GM19099 (cell line): ENCODE results near the gene BICDL1.
A peak's percentile ranks its signal among the peaks of the same experiment; 100 is the strongest.

ENCODE experiments used
- POLR2A ChIP-seq: IDR thresholded peaks from 3 replicates; pipeline ENCODE4 v1.6.1; 2011; ENCODE audit warnings: low read depth; ENCODE audit not compliant: insufficient read length; ENCODE audit errors: extremely low read depth

Gene BICDL1

GRCh38 chr12:120067084-120067869 lies 78.2 kb downstream of the BICDL1 start:
- TF ChIP-seq POLR2A, result no peak

DNA sequence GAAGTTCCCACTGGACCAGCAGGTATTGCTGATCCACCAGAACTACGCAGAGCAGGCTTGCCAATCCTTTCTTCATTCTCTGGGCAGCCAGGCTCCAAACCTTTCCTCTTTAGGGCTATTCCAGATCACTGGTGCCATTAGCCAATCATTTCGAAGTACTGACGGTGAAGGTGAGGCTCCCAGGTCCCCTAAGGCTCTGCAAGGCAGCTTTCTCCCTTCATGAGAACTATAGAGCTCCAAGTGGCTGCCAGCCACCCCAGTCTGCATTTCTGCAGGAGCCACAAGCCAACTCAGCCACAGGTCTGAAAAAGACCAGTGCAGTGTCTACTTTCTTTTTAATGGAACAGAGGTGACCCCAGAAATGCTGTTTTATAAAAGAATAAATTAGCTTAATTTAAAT lies 78.9 kb downstream of the BICDL1 start:
- TF ChIP-seq POLR2A, result no peak

- no peak for TF ChIP-seq POLR2A
Measured at GRCh38 chr12:120069278-120069677, 80.2 kb downstream of the BICDL1 start.

GRCh38 chr12:120071493-120072020 lies 82.5 kb downstream of the BICDL1 start:
- no peak for TF ChIP-seq POLR2A

DNA sequence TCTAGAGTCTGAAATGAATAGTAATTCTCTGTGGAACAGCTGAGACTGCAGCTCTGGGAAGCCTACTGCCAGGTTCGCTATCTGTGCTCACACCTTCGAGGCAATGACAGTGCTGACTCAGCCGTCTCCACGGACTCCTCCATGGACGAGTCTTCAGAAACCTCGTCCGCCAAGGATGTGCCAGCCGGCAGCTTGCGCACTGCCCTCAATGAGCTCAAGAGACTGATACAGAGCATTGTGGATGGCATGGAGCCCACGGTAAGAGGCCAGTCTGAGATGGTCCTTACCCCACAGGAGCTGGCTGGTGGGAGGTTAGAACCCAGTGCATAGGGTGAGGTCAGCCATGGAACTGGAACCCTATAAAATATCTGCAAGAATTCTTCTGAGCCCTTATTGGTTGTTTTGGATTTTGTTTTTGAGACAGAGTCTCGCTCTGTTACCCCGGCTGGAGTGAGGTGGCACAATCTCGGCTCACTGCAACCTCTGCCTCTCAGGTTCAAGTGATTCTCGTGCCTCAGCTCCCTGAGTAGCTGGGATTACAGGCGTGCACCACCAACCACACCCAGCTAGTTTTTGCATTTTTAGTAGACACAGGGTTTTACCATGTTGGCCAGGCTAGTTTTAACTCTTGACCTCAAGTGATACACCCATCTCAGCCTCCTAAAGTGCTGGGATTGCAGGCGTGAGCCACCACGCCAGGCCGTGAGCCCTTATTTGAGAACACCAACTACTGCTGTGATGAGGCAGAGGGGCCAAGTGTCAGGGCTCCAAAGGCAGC lies 83.6 kb downstream of the BICDL1 start:
- TF ChIP-seq POLR2A, result no peak

- no peak for TF ChIP-seq POLR2A
Measured at GRCh38 chr12:120075034-120075616, 86.1 kb downstream of the BICDL1 start.

DNA sequence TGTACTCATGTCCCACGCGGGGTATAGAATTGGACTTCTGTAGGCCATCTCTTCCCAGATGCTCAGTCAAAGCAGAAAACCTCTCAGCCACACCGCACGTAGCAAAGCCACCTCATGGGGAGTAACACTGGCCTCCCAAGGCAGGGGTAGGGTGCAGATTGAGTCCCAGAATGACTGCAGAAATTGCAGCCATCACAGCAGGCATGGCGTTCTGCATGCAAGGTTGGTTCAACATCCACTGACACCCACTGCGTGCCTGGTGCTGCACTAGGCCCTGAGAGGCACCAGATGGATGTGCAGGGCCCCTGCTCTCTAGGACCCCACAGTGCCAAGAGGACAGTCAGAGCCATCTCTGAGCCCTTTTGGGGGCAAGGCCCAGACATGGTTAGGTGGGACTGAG lies 87.6 kb downstream of the BICDL1 start:
- TF ChIP-seq POLR2A, result no peak

DNA sequence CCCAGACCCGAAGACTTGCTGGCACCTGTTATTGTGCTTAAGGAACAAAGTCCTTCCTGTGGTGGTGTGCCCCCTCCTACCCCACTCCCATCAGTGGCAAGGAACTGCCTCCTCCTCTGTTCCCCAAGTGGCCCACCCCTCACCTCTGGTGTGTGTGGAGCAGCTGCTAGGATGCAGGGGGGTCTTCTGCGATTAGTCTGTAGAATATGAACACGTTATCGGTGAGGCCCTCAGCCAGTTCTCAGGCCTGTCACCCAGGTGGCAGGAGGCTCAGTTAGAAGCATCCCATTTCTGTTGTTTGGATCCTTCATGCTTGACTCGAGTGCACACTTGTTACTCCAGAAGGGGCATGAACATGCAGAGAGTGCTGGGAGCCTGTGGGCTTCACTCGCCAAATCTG lies 88.2 kb downstream of the BICDL1 start:
- TF ChIP-seq POLR2A, result no peak

DNA sequence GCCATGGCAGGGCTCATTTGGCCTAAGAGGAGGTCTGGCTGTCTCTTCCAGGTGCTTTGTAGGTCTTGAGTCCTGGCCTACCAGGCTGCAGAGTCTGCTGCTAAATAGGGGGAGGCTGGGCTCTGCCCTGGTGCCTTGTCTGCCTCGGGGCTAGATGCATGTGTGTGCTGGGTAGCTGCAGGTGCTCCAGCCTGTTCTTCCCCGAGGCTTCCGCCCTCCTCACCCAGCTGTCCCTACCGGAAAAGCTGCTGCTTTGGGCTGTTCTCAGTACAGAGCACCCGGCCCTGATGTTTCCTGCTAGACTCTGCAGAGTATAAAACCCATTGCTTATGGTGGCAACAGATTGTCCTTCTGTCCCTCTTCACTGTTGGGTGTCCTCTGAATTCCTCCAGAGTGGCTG lies 89.8 kb downstream of the BICDL1 start:
- TF ChIP-seq POLR2A, result no peak

DNA sequence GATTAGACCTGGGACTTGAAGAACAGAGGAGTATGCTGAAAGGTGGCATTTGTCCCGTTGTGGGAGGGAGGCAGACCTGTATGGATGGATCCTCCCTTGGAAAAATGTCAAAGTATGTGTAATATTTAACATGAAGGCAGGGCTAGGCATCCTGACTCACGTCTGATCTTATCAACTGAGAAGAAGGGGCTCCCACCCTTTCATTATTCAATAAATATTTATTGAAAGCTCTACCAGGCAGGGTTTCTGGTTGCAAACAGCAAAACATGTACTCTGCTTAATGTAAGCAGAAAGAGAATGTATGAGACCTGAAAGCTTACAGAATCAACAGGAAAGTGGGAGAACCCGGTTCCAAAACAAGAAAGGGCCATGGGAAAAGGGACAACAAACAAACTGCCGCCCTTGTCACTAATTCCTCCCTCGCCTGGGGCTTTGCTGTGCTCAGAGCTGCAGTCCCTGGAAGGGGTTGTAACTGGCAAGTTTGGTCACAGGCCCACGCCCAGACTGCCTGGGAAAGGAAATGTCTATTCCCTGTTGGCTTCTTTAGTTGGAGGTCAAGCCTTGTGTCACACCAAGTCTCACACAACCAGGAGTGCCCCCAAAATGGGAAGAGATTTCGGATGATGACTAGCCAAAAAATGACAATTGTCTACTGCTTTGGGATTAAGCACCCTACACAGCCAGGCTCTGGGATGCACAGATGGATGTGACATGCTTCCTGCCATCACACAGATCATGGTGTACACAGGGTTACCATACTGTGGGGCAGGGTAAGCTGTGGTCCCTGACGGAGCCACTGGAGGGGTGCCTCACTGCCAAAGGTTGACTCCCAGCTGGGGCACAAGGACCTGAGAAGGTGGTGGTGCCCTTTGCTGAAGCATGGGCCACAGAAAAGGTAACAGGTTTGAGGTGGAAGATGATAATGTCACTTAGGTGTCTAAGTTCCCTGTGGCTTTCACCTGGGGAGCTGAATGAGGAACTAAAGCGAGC lies 90.7 kb downstream of the BICDL1 start:
- no peak for TF ChIP-seq POLR2A

DNA sequence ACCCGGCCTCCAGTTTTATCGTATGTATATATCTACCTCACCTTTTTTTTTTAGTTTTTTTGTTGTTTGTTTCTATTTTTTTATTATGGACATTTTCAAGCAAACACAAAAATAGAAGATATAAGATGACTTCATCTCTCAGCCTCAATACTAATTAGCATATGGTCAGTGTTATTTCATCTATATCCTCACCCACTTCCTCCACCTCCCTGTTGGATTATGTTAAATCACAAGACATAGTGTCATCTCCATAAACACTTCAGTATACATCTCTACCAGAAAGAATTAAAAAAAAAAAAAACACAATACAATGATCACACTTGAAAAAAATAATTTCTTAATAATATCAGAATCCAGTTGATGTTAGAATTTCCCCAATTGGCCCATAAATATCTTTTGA lies 92.6 kb downstream of the BICDL1 start:
- no peak for TF ChIP-seq POLR2A

- no peak for TF ChIP-seq POLR2A
Measured at GRCh38 chr12:120085920-120086645, 97.0 kb downstream of the BICDL1 start.

DNA sequence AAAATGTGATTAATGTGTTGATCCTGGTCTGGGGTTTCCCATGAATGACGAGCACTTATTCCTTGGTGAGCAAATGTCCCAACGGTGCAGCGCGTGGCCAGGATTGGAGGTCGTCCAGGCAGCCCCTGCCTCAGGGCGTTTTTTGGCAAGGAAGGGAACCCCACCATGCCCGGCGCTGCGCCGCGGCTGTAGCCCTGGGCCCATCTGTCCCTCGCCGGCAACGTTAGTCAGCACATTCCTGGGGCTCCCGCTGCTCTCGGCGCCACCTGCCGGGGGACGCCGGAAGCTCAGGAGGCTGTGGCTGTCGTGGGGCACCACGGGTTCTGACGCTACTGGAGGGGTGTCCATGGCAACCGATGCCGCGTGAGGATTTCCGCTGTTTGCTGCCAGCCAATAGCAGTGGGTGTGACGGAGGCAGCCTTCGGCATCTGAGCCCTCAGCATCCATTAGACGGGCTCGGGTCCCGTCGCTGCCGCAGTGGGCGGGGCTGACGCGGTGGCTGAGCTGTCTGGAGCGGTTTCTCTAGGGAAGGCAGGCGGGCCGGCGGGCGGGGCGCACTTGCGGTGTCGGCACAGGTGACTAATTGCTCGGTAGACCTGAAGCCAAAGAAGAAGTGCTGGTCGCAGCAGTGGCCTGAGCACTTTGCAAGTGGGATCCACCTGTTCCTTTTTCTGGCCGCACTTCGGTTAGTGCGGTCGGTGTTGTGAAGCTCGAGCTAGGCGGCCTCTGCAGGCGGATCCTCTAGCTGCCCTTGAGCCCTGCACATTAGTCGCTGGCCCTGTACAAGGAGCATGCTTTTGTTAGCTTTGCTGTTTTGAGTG lies 98.0 kb downstream of the BICDL1 start:
- peak; percentile 52 for TF ChIP-seq POLR2A
